GM12874 (cell line): Measurements from ENCODE around the gene SPTLC2.

Source experiments
- TF ChIP-seq, protein P1 (sequence below): IDR thresholded peaks from 2 replicates; pipeline ENCODE4 v1.5.1; 2011; ENCODE audit warnings: low read depth, mild to moderate bottlenecking, control low read depth, low read length, moderate library complexity; ENCODE audit not compliant: insufficient read depth

Gene SPTLC2

DNA sequence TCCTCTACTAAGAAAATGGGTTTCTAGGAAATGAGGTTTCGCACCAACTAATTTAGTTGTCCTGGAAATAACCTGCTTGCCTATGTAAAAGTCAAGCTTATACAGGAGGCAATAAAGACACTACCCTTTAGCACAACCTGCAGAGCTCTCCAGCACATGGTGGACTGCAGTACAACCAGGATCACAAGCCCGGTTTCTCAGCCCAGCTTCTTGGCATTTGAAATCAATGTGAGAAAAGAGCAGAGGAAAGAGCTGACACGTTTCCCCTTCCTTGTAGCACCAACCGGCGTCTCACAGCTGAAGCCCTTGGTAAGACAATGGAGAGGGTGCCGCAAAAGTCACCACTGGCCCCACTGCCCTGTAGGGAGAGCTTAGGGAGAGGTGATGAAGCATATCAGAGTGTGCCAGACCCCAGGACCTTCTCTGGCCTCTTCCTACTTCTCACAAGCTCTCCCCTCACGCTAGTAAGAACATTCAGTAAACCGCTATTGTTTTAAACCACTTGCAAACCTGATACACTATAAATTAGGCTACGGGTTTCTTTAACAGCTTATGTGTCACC, 8.6 kb downstream of the SPTLC2 start:
- TF ChIP-seq, protein P1, sequence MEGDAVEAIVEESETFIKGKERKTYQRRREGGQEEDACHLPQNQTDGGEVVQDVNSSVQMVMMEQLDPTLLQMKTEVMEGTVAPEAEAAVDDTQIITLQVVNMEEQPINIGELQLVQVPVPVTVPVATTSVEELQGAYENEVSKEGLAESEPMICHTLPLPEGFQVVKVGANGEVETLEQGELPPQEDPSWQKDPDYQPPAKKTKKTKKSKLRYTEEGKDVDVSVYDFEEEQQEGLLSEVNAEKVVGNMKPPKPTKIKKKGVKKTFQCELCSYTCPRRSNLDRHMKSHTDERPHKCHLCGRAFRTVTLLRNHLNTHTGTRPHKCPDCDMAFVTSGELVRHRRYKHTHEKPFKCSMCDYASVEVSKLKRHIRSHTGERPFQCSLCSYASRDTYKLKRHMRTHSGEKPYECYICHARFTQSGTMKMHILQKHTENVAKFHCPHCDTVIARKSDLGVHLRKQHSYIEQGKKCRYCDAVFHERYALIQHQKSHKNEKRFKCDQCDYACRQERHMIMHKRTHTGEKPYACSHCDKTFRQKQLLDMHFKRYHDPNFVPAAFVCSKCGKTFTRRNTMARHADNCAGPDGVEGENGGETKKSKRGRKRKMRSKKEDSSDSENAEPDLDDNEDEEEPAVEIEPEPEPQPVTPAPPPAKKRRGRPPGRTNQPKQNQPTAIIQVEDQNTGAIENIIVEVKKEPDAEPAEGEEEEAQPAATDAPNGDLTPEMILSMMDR: no peak

DNA sequence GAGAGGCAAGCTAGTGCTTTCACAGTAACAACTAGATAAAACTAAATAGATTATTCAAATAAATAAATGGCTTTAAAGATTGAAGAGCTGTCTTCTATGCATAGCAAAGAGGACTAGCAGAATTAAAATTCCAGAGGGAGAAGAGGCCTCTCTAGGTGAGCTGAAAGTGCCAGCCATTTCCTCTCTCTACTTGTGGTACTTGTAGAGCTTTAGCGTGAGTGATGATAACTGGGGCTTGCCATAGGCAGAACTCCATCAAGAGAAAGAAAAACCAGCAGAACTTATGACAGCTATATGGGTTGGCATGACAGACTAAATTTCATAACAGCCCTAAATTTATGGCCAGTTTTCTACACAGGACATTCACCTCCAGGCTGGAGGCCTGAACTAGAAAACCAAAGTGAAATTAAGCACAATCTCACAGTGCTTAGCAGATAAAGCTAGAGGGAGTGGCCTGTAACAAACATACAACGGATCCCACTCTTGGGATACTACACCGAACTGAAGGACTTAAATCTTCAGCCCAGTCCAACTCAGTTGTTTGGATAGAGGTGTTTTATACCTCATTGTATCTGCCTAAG, 11.0 kb downstream of the SPTLC2 start:
- TF ChIP-seq, protein P1: no peak

DNA sequence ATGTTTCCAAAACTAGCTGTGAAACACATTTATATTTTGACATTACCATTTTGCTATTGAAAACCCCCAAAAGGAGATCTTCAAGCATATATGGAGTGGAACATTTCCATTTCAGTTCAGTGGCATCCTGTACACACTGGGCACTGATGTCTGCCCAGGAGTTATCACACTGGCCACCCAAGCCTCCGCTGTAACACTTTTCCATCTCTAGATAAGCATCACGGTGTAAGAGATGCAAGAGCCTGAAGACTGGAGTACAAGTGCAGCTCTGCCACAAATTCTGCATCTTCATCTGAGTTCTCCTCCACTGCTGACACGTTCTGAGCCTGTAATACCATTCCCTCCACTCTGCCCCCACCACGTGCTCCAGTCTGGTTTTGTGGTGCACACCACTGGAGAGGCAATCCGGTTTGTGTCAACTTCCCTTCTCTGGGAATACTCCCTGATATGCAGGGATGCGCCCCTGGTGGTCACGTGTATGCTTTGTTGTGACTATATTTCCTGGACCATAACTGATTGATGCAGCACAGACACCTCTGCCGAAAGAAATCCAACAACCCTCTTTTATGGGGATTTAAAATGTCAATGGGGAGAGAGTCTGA, 12.7 kb downstream of the SPTLC2 start:
- TF ChIP-seq, protein P1: peak; percentile 19; the same call in 1 of the 2 replicates

DNA sequence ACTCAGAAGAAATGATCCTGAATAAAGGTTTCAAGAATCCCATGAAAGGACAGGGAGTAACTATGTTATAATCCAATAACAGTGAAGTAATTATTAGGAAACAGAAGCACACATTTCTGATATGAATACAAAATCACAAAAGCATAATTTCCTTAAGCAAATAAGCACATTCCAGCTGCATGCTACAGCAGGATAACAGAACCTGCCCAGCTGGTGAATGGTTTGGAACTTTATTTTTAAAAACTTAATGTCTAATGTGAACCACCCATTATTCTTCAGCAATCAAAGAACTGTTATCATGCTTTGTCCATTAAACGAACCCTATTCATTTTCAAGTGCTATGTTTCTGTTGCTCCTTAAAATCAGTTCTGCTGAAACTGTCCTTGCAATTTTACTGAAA, 13.4 kb downstream of the SPTLC2 start:
- TF ChIP-seq, protein P1: no peak

DNA sequence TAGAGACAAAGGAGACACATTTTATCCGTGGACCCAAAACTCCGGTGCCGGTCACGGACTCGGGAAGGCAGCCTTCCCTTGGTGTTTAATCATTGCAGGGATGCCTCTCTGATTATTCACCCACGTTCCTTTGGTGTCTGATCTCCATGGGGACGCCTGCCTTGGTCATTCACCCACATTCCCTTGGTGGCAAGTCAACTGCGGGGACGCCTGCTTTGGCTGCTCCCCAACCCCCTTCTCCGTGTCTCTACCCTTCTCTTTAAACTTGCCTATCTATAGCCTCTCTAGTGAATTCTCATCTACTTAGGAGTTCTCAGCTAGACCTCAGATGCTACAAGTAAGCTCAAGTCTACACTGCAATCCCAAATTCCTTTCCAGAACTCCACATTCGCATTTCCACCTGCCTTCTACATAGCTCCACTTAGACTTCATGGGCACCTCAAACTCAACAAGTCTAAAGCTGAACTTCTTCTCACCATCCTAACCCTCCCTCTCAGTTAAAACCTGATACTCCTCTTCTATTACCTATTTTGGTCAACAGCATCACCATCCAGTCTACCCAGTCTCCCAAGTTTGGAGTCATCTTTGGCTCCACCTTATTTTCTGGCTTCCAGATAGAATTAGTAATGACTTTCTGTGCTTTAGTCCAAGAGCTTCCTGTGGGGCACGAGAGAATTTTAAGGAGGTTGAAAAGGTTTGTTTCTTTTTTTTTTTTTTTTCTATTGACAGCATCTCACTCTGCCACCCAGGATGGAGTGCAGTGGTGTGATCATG, 14.4 kb downstream of the SPTLC2 start:
- TF ChIP-seq, protein P1: no peak

DNA sequence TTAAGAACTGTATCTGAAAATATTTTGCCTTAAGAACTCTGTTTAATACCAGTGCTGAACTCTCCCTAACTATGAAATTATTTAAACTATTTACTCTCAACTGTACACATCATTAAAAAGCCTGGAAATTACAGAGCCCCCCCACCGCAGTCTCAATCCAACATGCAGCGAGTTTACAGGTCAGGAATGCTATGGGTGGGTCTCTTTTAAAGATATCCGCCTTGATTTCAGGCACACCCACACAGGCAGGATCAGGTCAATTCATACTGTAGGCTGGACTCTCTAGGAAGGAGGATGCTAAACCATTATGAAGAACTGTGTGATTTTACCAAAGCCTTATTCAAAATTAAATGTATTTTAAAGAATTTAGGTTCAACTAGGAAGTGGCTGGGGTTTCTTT, 16.5 kb downstream of the SPTLC2 start:
- TF ChIP-seq, protein P1: no peak

DNA sequence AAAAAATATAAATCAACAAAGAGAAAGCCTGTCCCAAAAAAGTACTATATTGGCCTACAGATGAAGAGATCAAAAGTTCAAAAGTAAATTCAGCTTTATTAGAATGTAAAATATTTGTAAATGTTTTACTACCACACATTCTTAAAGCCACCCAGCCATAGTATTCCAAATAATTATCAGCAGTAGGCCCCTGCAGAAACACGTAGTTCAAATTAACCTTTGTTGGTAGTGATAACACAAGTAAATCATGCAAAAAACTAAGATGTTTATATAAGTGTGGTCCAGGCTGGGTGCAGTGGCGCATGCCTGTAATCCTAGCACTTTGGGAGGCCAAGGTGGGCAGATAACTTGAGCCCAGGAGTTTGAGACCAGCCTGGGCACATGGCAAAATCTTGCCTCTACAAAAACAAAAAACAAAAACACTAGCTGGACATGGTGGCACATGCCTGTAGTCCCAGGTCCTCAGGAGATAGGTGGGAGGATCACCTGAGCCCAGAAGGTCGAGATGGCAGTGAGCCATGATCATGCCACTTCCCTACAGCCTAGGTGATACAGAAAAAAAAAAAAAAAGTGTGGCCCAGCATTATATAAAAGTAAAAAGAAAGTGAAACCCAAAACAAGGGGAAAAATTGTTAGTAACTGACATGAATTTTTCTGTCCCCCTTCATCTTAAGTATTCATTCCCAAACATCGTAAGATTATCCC, 17.9 kb downstream of the SPTLC2 start:
- TF ChIP-seq, protein P1: no peak
